ENCODE data around the gene RPUSD1.

GRCh38 chr16:739560-740458, 48.4 kb downstream of the RPUSD1 start:
- TF ChIP-seq POLR2A (IDR thresholded peaks at IDR 0.05) = no peak
- TF ChIP-seq, protein P1, sequence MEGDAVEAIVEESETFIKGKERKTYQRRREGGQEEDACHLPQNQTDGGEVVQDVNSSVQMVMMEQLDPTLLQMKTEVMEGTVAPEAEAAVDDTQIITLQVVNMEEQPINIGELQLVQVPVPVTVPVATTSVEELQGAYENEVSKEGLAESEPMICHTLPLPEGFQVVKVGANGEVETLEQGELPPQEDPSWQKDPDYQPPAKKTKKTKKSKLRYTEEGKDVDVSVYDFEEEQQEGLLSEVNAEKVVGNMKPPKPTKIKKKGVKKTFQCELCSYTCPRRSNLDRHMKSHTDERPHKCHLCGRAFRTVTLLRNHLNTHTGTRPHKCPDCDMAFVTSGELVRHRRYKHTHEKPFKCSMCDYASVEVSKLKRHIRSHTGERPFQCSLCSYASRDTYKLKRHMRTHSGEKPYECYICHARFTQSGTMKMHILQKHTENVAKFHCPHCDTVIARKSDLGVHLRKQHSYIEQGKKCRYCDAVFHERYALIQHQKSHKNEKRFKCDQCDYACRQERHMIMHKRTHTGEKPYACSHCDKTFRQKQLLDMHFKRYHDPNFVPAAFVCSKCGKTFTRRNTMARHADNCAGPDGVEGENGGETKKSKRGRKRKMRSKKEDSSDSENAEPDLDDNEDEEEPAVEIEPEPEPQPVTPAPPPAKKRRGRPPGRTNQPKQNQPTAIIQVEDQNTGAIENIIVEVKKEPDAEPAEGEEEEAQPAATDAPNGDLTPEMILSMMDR (IDR thresholded peaks at IDR 0.05) = no peak

Data from gastroesophageal sphincter (tissue), 3 donors.